Lung (tissue), 12 donors: Measurements from ENCODE around the gene SLITRK2. TPM values are rescaled to one million over a fixed set of nuclear protein-coding genes. Genes with fewer than 3 reads are reported as not detected.
A peak's percentile ranks its signal among the peaks of the same experiment; 100 is the strongest.

ENCODE experiments used
- ATAC-seq: fragments of 200-7000 bp; cut with Tn5 transposase; one replicate; pipeline ENCODE4 v1.9.1; 2020; ENCODE audit warnings: moderate number of reproducible peaks; ENCODE audit not compliant: insufficient read depth, low FRiP score
- DNase-seq, 3 donors: peaks; one replicate each; pipeline ENCODE4 v3.0.0-alpha.2; 2013 to 2017
- H3K27ac ChIP-seq, 2 donors: one replicate each; pipeline ENCODE4 v1.5.1; 2013; ENCODE audit warnings: mild to moderate bottlenecking in 2 of 2, moderate library complexity in 2 of 2, control low read depth in 1 of 2, inconsistent platforms in 1 of 2, low read depth in 1 of 2, low read length in 1 of 2
- H3K27me3 ChIP-seq, 3 donors: one replicate each; pipeline ENCODE4 v1.5.1; 2013; ENCODE audit warnings: low read length in 2 of 3; ENCODE audit not compliant: control insufficient read depth in 3 of 3, insufficient read depth in 3 of 3
- H3K36me3 ChIP-seq, 4 donors: one replicate each; pipeline ENCODE4 v1.5.1; 2013; ENCODE audit warnings: low read length in 4 of 4, mild to moderate bottlenecking in 1 of 4, moderate library complexity in 1 of 4; ENCODE audit not compliant: control insufficient read depth in 4 of 4, insufficient read depth in 4 of 4
- H3K4me1 ChIP-seq, 5 donors: one replicate each; pipeline ENCODE4 v1.5.1; 2013; ENCODE audit warnings: low read length in 5 of 5, mild to moderate bottlenecking in 2 of 5, moderate library complexity in 1 of 5; ENCODE audit not compliant: control insufficient read depth in 5 of 5, insufficient read depth in 5 of 5
- H3K4me3 ChIP-seq: one replicate; pipeline ENCODE4 v1.5.1; 2013; ENCODE audit warnings: mild to moderate bottlenecking, control low read depth, moderate library complexity
- H3K9ac ChIP-seq, 2 donors: one replicate each; pipeline ENCODE4 v1.5.1; 2013; ENCODE audit warnings: low read length in 2 of 2, control low read depth in 1 of 2; ENCODE audit not compliant: insufficient read depth in 1 of 2
- H3K9me3 ChIP-seq, 4 donors: one replicate each; pipeline ENCODE4 v1.5.1; 2013; ENCODE audit warnings: low read length in 3 of 4, mild to moderate bottlenecking in 1 of 4, moderate library complexity in 1 of 4; ENCODE audit not compliant: control insufficient read depth in 4 of 4, insufficient read depth in 3 of 4
- CTCF ChIP-seq: IDR thresholded peaks from 2 replicates; pipeline ENCODE4 v1.5.1; 2012; ENCODE audit warnings: mild to moderate bottlenecking; ENCODE audit errors: control extremely low read depth, extremely low read depth
- WGBS, 2 donors: extraction: QIAGEN DNeasy Blood & Tissue Kit; methylation state at CpG; one replicate each; pipeline ENCODE4 v1.1.7; 2013; 5-methylcytosine and 5-hydroxymethylcytosine counted together
- polyA plus RNA-seq, 2 donors: library from polyadenylated mRNA; stranded (reverse); fragments of 200-250 nt; gene quantifications; one replicate each; pipeline ENCODE4 v1.2.1, GENCODE V29; 2013
- total RNA-seq, 2 donors: library from RNA; depleted of rRNA in 1 of 2; stranded (reverse); fragments of >200 nt in 1 of 2; gene quantifications; one replicate each; pipeline ENCODE4 v1.2.1, GENCODE V29; 2014 to 2021
- donor health status: control.
- donor health status: control.
- donor health status: Bipolar disorder and iron deficiency.
- donor health status: healthy.
- donor health status: DM: yes; HTN: yes; CAD: no.

The SLITRK2 gene
- total and polyA plus RNA-seq, 4 donors, result 0.18 to 1.7 (median 0.72) TPM

- 18 to 42% methylated on average over 32 to 33 of the region's 33 CpGs for WGBS, 2 donors
- peak overlapping the region in 1 of 2 donors; percentile 23 for H3K9ac ChIP-seq
- no peak for TF ChIP-seq CTCF
- ATAC-seq (no peak), DNase-seq (no peak)
- no peak overlapping the region for H3K4me3 ChIP-seq
- no peaks in the 10 kb centered on the region for H3K36me3 ChIP-seq
- H3K27me3 ChIP-seq, result peaks cover 4 to 24% (median 13%) of the 10 kb centered on the region in 3 donors
- no peak overlapping the region for H3K27ac ChIP-seq
- H3K9me3 ChIP-seq, result peaks cover 0 to 8% (median 0%) of the 10 kb centered on the region in 4 donors
- peaks cover 0 to 3% (median 0%) of the 10 kb centered on the region in 5 donors for H3K4me1 ChIP-seq
Measured at GRCh38 chrX:145821898-145822571, 4.4 kb downstream of the SLITRK2 start.

- no peak overlapping the region for H3K4me3 ChIP-seq
- ATAC-seq (no peak), DNase-seq (no peak)
- no peaks in the 10 kb centered on the region for H3K4me1 ChIP-seq
- H3K27me3 ChIP-seq, result peaks cover 4 to 21% (median 13%) of the 10 kb centered on the region in 3 donors
- WGBS, 2 donors, result 81 to 87% methylated on average over 7 of the region's 7 CpGs
- H3K27ac ChIP-seq, result no peak overlapping the region
- no peaks in the 10 kb centered on the region for H3K36me3 ChIP-seq
- H3K9me3 ChIP-seq, result peaks cover 0 to 7% (median 0%) of the 10 kb centered on the region in 4 donors
- TF ChIP-seq CTCF, result no peak
- H3K9ac ChIP-seq, result no peak overlapping the region
Measured at GRCh38 chrX:145823132-145823531, 5.5 kb downstream of the SLITRK2 start.

GRCh38 chrX:145825896-145826295 lies 8.3 kb downstream of the SLITRK2 start:
- peak; percentile 40 to 72 (median 60) for DNase-seq
- H3K4me1 ChIP-seq, result no peaks in the 10 kb centered on the region
- 10 to 11% methylated on average over 4 of the region's 4 CpGs for WGBS, 2 donors
- H3K36me3 ChIP-seq, result no peaks in the 10 kb centered on the region
- H3K27ac ChIP-seq, result no peak overlapping the region
- no peak for ATAC-seq
- H3K9me3 ChIP-seq, result peaks cover 0 to 2% (median 0%) of the 10 kb centered on the region in 4 donors
- no peak overlapping the region for H3K9ac ChIP-seq
- TF ChIP-seq CTCF, result no peak
- H3K4me3 ChIP-seq, result no peak overlapping the region
- peaks cover 0 to 13% (median 4%) of the 10 kb centered on the region in 3 donors for H3K27me3 ChIP-seq

GRCh38 chrX:145826466-145826865 lies 8.8 kb downstream of the SLITRK2 start:
- no peak overlapping the region for H3K27ac ChIP-seq
- no peak overlapping the region for H3K9ac ChIP-seq
- no peaks in the 10 kb centered on the region for H3K36me3 ChIP-seq
- H3K9me3 ChIP-seq, result no peaks in the 10 kb centered on the region
- no peak for DNase-seq
- TF ChIP-seq CTCF, result no peak
- ATAC-seq, result no peak
- WGBS, 2 donors, result 57 to 73% methylated on average over 4 of the region's 4 CpGs
- no peaks in the 10 kb centered on the region for H3K4me1 ChIP-seq
- H3K27me3 ChIP-seq, result peaks cover 0 to 12% (median 4%) of the 10 kb centered on the region in 3 donors
- H3K4me3 ChIP-seq, result no peak overlapping the region
